Measurements from ENCODE around the gene PIN4.
"Not testable (repeated sequence)": the region's sequence is repeated elsewhere in the genome, so short reads cannot be mapped to it uniquely, and the experiment has no call there.

PIN4 gene

GRCh38 chrX:72181178-72182125, at the start of gene PIN4:
Gene PIN4, plus strand, starts transcription at chrX:72181757. Its CDS starts 29 bp downstream, at chrX:72181786.
- DNase-seq: peak; percentile 98

GRCh38 chrX:72132456-72132855, 49.1 kb upstream of the PIN4 start:
- DNase-seq: no peak

GRCh38 chrX:72133851-72134546, 47.6 kb upstream of the PIN4 start:
- no peak for DNase-seq

GRCh38 chrX:72137846-72138495, 43.6 kb upstream of the PIN4 start:
- DNase-seq: no peak

- DNase-seq: no peak
Observed at GRCh38 chrX:72139538-72139937, 42.0 kb upstream of the PIN4 start.

GRCh38 chrX:72141372-72142004, 40.1 kb upstream of the PIN4 start:
- DNase-seq: no peak

GRCh38 chrX:72142094-72142793, 39.3 kb upstream of the PIN4 start:
- DNase-seq: peak; percentile 88

- DNase-seq: no peak
Observed at GRCh38 chrX:72142794-72143608, 38.6 kb upstream of the PIN4 start.

GRCh38 chrX:72143609-72143907, 38.0 kb upstream of the PIN4 start:
- no peak for DNase-seq

GRCh38 chrX:72145181-72145580, 36.4 kb upstream of the PIN4 start:
- DNase-seq: no peak

- no peak for DNase-seq
Observed at GRCh38 chrX:72146527-72146926, 35.0 kb upstream of the PIN4 start.

- DNase-seq: no peak
Observed at GRCh38 chrX:72158773-72159172, 22.8 kb upstream of the PIN4 start.

GRCh38 chrX:72159769-72160168, 21.8 kb upstream of the PIN4 start:
- no peak for DNase-seq

- DNase-seq: no peak
Observed at GRCh38 chrX:72165551-72165950, 16.0 kb upstream of the PIN4 start.

- DNase-seq: no peak
Observed at GRCh38 chrX:72169008-72169728, 12.4 kb upstream of the PIN4 start.

GRCh38 chrX:72176289-72176688, 5.3 kb upstream of the PIN4 start:
- not testable (repeated sequence) for DNase-seq

- DNase-seq: no peak
Observed at GRCh38 chrX:72176981-72177380, 4.6 kb upstream of the PIN4 start.

- DNase-seq: peak; percentile 32
Observed at GRCh38 chrX:72180539-72180938, 1.0 kb upstream of the PIN4 start.

- DNase-seq: no peak
Observed at GRCh38 chrX:72182924-72183323, 1.4 kb downstream of the PIN4 start.

- DNase-seq: no peak
Observed at GRCh38 chrX:72201836-72202536, 20.4 kb downstream of the PIN4 start.
